ENCODE measurements around the gene ABCC11.

DNA sequence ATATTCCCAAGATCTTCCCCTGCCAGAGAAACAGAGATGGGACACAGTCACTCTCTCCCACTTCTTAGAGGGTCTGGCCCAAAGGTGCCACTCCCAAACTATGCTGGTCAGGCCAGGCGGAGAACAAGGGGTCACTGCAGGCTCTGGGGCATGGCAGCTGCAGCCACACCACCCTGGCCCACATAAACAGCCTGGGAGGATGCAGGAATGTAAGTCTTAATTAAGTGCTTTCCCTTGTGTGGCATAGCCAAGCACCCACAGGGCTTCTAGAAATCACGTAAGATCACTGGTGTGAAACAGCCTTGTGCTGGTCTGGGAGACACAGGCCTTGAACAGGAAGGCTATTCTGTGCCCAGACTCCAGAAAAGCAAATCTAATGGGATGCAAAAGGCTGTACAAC lies 123.1 kb downstream of the ABCC11 start:
- TF ChIP-seq POLR2A (IDR thresholded peaks at IDR 0.05; ENCODE audit: low read depth, low read length) = no peak
- no peak for TF ChIP-seq TAF1 (IDR thresholded peaks at IDR 0.05; ENCODE audit: borderline replicate concordance, low read depth, low read length)

Measured in GM12892 (cell line).